OCI-M1 (cell line): Measurements from ENCODE around the gene SLC7A6OS.

Experiments
- DNase-seq: peaks from one replicate; lab custom pipeline; 2025; lab: John Stamatoyannopoulos, UW

SLC7A6OS gene

GRCh38 chr16:68344252-68344651 lies 33.5 kb upstream of the SLC7A6OS start:
- DNase-seq = no peak

DNA sequence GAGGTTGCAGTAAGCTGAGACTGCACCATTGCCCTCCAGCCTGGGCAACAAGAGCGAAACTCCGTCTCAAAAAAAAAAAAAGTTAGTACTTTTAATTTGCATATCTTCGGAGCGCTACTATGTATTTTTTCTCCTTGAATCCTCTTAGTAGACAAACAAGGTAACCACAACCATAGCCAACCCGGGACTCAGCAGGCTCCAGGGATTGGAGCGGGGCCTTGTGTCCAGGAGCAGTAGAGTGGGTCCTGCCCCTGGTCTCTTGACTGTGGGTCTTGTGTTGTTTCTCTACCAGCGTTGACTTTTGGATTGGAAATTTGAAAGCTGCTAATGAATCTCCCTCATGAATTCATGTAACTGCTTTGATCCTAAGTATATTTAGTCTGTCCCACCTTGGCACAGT lies 32.4 kb upstream of the SLC7A6OS start:
- no peak for DNase-seq

DNA sequence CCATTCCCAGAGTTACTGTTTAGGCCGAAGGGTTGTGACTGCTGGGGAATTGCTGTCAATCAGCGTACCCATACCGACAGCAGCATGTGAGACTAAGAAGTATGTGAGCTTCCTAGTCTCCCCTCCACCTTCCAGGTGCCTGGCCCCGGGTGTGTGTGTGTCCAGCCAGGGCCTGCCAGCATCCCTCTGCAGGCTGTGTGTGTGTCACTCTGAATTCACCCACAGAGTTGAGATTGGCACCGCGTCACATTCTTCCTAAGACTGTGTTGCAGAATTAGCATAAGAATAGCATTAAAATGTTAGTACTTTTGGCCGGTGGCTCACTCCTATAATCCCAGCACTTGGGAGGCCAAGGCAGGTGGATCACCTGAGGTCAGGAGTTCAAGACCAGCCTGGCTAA lies 31.9 kb upstream of the SLC7A6OS start:
- no peak for DNase-seq

DNA sequence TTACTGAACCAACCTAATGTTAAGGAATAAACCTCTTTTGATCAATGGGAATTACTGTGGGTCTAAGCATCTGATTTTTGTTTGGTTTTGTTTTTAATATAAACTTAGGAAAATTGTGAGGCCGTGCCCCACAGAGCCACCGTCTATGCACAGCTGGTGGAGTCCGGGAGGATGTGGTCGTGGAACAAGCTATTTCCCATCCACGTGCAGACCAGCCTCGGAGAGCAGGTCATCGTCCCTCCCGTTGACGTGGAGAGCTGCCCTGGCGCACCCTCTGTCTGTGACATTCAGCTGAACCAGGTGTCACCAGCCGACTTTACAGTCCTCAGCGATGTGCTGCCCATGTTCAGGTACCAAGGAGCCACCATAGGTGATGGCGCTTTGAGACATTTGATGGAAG lies 28.5 kb upstream of the SLC7A6OS start:
- no peak for DNase-seq

DNA sequence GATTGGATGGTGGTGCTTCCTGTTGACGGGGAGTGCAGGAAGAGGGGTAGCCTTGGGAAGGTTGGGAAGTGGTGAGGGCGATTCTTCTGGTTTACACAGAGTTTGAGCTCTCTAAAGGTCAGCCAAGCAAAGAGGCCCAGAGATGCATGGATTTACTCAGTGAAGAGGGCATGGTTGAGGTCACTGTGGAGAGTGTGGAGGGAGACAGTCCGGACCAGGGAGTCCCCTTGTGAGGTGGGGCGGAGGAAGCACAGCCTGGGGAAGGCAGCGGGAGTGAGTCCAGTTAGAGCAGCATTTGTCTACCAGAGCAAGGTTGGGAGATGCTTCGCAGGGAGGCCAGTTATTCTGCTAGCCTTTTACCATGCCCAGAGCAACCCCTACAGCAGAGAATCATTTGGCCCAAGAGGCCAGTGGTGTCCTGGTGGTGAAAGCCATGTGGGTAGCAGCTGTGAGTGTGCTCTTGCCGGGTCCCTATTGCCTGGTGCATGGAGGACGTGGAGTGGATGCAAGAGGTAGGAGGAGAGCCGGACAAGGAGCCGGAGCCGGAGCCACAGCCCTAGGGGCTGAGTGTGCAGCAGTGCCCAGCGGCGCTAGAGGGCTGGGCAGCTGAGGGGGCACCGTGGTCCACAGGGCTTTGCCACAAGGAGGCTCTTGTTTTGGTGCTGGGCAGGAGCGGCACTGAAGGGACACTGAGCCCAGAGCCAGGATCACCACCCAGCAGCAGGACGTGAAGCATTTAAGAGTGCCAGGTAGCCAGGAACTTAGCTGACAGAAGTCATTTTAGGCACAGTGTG lies 27.8 kb upstream of the SLC7A6OS start:
- DNase-seq = no peak

DNA sequence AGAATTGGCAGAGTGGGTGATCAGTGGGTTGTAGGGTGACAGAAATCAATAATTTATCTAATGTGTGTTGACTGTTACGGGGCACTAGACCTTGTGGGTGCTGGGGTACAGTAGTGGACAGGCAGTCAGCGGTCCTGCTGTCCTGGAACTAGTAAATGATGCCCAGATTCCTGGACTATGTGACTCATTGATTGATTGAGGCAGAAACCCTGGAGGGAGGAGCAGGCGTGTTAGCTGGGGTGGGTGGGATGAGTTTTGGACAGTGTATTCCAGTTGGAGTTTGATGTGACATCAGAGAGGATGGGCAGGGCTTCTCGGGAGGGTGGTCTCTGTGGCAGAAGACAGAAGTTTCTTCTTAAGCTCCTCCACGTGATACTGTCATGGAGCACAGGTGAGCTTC lies 24.4 kb upstream of the SLC7A6OS start:
- DNase-seq = no peak

DNA sequence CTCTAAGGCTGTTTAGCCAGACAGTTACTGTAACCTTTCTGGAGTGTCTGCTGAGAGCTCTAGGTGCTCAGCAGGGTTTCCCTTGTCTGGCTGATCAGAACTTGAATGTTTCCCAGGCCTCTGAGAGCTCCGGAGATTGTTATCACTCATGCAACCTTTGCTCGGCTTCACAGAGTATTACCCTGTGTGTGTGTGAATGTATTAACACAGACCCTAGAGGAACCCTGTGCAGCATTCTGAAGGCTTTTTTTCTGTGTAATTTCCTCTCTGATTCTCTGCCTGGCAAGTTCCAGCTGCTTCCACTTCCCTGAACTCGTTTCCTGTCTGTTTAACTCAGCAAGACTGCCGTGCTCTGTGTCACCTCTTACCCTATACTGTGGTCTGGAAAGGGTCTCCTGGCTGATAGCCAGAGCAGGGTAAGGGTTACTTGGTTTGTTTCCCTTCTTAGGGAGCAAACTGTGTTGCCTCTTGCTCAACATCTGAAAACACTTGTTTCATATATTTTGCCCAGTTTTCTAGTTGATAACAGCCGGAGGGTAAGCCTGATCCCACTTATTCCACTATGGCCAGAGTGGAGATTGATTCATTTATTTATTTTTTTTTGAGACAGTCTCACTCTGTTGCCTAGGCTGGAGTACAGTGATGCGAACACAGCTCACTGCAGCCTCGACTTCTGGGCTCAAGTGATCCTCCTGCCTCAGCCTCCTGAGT lies 21.8 kb upstream of the SLC7A6OS start:
- no peak for DNase-seq

GRCh38 chr16:68331879-68332410 lies 21.2 kb upstream of the SLC7A6OS start:
- DNase-seq = no peak

DNA sequence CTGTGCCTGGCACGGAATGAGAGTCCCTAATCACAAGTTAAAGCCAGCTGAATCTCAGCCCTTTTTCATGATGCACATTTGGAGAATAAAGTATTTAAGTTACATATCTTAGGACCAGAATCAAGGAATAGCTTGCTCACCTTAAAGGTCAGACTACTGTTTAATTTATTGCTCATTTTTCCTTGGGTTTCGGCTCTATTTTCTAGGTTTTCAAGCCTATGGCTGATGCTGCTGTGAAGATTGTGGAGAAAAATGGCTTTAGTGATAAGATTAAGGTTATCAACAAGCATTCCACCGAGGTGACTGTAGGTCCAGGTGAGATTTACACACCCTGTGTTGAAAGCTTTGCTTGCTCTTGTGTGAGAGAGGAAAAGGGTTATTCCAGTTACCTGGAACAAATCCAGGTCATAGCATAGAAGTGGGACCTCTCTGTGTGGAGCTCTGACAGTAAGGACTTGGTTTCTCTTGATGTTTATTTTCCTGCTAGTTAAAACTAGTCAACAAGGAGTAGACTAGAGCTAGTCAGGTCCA lies 18.2 kb upstream of the SLC7A6OS start:
- no peak for DNase-seq

GRCh38 chr16:68328151-68328859 lies 17.6 kb upstream of the SLC7A6OS start:
- DNase-seq = peak; percentile 78

GRCh38 chr16:68324780-68325357 lies 14.1 kb upstream of the SLC7A6OS start:
- DNase-seq = no peak

GRCh38 chr16:68324336-68324735 lies 13.6 kb upstream of the SLC7A6OS start:
- no peak for DNase-seq

- no peak for DNase-seq
These were observed 8.6 kb upstream of the SLC7A6OS start for GRCh38 chr16:68319185-68319908.

DNA sequence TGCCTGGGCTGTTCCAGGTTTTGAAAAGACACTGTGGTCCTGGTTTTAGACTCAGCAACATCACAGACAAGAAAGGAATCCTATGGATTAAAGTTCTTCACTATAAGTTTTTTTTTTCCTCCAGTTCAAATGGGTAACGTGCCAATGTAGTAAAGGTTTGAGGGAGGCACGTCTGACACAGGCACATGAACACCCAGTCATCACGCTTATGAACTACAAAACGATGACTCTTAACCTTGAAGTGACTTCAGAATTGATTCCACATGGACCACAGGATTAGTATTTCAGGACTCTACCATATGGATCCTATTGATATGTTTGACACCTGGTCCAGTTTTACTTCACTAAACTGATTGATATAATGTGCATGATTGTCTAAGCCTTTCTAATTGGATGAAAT lies 2.4 kb upstream of the SLC7A6OS start:
- DNase-seq = no peak

DNA sequence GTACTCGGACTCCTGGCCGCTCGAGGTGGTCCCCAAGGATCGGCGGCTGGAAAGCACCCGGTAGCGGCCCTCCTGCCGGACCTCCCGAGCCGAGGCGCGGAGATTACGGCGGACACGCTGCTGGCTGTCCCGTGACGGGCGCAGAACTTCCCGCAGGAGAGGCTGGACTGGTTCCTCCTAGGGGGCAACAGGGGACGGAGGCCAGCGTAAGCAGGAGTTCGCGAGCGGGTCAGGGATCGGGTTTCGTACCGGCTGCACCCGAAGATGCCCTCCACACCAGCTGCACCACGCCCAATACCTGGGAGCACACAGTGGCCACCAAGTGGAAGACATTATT lies 341 bp downstream of the SLC7A6OS start:
- DNase-seq = no peak

GRCh38 chr16:68309799-68310198 lies 947 bp downstream of the SLC7A6OS start:
- DNase-seq = no peak

DNA sequence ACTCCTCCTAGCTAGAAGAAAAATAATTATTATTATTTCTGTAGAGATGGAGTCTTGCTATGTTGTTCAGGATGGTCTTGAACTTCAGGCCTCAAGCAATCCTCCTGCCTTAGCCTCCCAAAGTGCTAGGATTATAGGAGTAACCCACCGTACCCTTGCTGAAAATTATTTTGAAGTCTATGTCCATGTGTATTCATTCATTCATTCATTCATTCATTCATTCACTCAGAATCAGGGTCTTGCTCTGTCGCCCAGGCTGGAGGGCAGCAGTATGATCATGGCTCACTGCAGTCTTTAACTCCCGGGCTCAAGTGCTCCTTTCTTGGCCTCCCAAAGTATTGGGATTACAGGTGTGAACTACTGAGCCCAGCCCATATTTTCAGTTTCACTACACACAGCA lies 4.1 kb downstream of the SLC7A6OS start:
- DNase-seq = no peak

DNA sequence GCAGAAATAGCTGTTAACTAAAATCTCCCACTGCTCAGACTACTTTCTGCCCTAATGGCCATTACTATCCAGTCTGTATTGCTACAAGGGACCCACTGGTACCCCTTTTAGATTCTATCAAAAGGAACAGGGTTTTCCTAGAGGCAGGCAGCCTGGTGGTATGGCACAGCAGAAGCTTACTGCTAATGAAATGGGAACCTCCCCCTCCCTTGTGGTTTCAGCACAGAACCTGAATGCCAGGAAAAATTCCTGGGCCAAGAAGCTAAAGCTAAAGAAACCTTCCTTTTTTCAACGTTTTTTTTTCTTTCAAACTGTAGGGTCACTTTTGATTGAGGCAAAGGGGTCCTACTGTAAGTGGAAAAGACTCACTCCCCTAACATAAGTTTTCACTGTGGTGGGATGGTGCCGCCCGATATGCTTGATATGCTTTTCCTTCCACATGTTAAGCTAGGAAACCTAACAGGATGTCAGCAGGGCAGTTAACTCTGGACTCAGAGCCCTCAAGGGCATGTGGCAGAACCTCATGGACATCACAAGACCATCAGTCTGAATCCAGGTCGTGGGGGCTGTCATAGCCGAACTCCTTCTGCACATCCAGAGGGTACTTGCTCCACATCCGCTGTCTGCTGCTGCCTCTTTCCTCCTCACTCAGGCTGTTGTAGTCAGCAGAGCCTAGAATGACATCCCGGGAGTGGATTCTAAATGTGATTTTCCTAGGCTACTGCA lies 9.8 kb downstream of the SLC7A6OS start:
- no peak for DNase-seq

GRCh38 chr16:68299571-68300453 lies 10.9 kb downstream of the SLC7A6OS start:
- DNase-seq = no peak
